ENCODE measurements around the gene LIMK1. TPM values are rescaled to one million over a fixed set of nuclear protein-coding genes. Genes with fewer than 3 reads are reported as not detected.
"Not testable (repeated sequence)": the region's sequence is repeated elsewhere in the genome, so short reads cannot be mapped to it uniquely, and the experiment has no call there.

Gene LIMK1
- polyA plus RNA-seq, 6 donors from 2014 or later, result 7.9 to 16.5 (median 11.6) TPM

GRCh38 chr7:74165867-74166593, 82.4 kb downstream of the LIMK1 start:
- H3K4me1 Mint-ChIP-seq, result no peaks in the 10 kb centered on the region
- DNase-seq, result no peak
- H3K27ac Mint-ChIP-seq, result no peak overlapping the region
- no peaks in the 10 kb centered on the region for H3K27me3 Mint-ChIP-seq
- peak overlapping the region in 1 of 8 donors; percentile 50 for H3K4me3 Mint-ChIP-seq
- H3K9me3 Mint-ChIP-seq, result no peaks in the 10 kb centered on the region
- ATAC-seq (ENCODE audit: low read depth in 2 of 2), result no peak
- H3K36me3 Mint-ChIP-seq, result no peaks in the 10 kb centered on the region

- not testable (repeated sequence) for H3K4me3 Mint-ChIP-seq; H3K4me1 Mint-ChIP-seq; H3K27me3 Mint-ChIP-seq; H3K27ac Mint-ChIP-seq; H3K36me3 Mint-ChIP-seq; ATAC-seq (ENCODE audit: low read depth in 2 of 2); DNase-seq; H3K9me3 Mint-ChIP-seq
Measured at GRCh38 chr7:74167324-74167723, 83.7 kb downstream of the LIMK1 start.

Other genes starting within 250 kb of the LIMK1 start
- 1 to 10 TPM in 3 of 6 donors, under 1 TPM in 1, not detected in 2; 0.61 to 3.9 (median 1.6) TPM for gene METTL27, start 241.3 kb upstream of the LIMK1 start, polyA plus RNA-seq (ENCODE audit: low read depth in 6 of 6)
- not detected for gene TMEM270, start 222.6 kb upstream of the LIMK1 start, polyA plus RNA-seq (ENCODE audit: low read depth in 6 of 6)
- gene ELN, start 55.6 kb upstream of the LIMK1 start, polyA plus RNA-seq (ENCODE audit: low read depth in 6 of 6), result not detected
- 100 to 1,000 TPM; 185 to 247 (median 209) TPM for gene EIF4H, start 90.6 kb downstream of the LIMK1 start, polyA plus RNA-seq (ENCODE audit: low read depth in 6 of 6)
- 100 to 1,000 TPM; 394 to 597 (median 466) TPM for gene LAT2, start 126.2 kb downstream of the LIMK1 start, polyA plus RNA-seq (ENCODE audit: low read depth in 6 of 6)
- gene RFC2, start 170.6 kb downstream of the LIMK1 start, polyA plus RNA-seq (ENCODE audit: low read depth in 6 of 6), result 10 to 100 TPM; 42.7 to 61.4 (median 51.9) TPM
- 1 to 10 TPM in 4 of 6 donors, under 1 TPM in 2; 0.52 to 3.2 (median 1.1) TPM for gene CLIP2, start 205.6 kb downstream of the LIMK1 start, polyA plus RNA-seq (ENCODE audit: low read depth in 6 of 6)